Posterior vena cava (tissue), 2 donors: ENCODE data around the gene SREBF2. TPM values are rescaled to one million over a fixed set of nuclear protein-coding genes. Genes with fewer than 3 reads are reported as not detected.
"Not testable (repeated sequence)": the region's sequence is repeated elsewhere in the genome, so short reads cannot be mapped to it uniquely, and the experiment has no call there.

Experiments used
- DNase-seq: peaks from one replicate; pipeline ENCODE4 v3.0.0-alpha.2; 2020; ENCODE audit warnings: low spot score
- intact Hi-C, 2 donors: fragments of 100-400 bp; cut with DNase I; formaldehyde crosslinking; loops; one replicate each; pipeline versions ENCODE4 v1.14.1 to v1.14.2; 2022 to 2023
- total RNA-seq, 2 donors: library from RNA; stranded (reverse); fragmentation: NEBNext Ultra II Directional; extraction: Animal tissue kit (Norgen Biotek cat#: 25700); gene quantifications; one replicate each; pipeline ENCODE4 v1.2.1, GENCODE V29; 2021
- donor health status: DM: yes; HTN: yes; CAD: no.
- donor health status: DM: yes; HTN: yes; CAD: no.

Gene SREBF2
- total RNA-seq, 2 donors from 2014 or later: 48.3 to 52.0 TPM

DNA sequence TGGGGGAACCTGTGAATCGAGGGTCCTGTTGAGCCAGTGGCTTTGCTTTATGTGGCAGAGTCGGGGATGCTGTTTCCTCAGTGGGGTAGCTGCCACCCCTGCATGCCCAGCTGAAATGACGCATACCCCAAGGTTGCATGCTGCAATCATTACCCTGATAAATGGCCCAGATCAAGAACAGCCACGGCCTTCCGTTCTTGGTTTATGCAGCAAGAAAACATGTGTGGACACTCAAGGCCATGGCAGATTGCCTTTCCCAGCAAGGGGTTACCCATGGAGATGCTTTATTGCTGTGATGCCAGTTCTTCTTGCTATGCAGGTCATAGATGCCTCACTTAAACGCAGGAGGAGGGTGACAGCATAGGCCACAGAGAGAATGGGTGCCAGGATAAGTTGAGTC is 14.3 kb upstream of the SREBF2 start:
- no peak for DNase-seq
- intact Hi-C loops: no loop called here

DNA sequence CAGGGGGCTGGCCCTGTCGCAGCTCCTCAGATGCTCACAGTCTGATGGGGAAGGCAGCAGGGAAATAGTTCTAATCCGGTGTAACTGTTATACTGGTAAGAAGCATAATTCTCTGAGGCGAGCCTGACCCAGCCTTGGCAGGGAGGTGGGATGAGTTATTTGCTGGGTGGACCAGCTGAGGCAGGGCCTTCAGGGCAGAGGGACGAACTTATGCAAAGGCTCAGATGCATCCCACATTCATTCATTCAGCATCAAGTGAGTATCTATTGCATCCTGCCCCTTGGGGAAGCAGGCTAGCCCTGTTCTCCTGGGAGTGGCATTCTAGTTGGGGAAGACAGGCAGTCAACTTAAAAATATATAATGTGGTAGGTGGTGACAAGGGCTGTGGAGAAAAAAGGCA is 13.6 kb upstream of the SREBF2 start:
- intact Hi-C loops: no loop called here
- DNase-seq: peak; percentile 58

DNA sequence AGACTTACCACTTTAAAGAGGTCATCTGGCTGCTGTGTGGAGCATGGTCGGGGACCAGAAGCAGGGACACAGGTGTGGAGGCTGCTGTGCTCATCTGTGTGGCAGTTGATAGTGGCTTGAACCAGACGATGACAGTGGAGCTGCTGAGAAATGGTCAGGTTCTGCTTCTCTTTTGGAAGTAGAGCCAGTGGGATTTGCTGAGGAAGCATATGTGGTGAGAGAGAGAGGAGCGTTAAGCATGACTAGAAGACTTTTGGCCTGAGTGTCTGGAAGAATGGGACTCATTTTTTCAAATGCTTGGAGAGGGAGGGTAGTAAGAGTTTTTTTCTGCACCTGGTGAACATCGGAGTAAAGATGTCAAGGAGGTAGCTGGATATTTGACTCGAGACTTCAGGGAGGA is 12.5 kb upstream of the SREBF2 start:
- intact Hi-C loops: loop anchor here (5.0 kb wide), 1 partner anchor 122 kb away; no protein-coding TSS in a partner anchor
- no peak for DNase-seq

DNA sequence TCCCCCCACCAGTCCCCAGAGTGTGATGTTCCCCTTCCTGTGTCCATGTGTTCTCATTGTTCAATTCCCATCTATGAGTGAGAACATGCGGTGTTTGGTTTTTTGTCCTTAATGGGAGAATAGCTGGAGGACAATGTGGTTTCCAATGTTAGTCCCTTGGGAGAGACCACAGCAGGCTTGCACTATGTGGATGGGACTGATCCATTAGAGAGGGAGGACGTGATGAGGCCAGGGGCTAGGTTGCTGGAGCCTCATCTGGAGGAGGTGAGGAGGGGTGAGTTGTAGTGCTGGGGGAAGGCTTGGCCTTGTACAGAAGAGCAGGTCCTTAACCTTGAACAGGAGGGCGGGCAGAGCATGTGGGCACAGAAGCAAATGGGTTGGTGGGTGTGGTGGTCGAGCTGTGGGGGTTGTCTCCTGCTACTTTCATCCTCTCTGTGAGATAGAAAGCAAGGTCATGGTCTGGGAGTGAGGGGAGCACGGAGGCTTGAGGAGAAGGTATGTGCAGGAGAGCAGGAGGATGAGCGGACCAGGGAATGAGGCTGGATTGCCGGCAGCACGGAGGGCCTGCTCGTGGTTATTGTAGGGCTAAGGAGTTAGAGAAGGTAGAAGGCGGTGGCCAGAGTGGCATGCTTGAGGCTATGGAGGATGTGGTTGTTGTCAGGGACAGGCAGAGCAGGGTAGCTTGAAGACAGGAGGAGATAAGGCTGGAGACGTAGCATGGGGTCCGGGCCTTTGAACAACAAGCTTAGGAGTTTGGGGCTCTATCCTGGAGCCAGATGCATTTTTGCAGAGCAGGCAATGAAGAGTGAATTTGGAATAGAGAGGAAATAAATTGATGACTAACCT is 11.2 kb upstream of the SREBF2 start:
- intact Hi-C loops: loop anchor here (5.0 kb wide), 1 partner anchor 121 kb away; no protein-coding TSS in a partner anchor
- no peak for DNase-seq

DNA sequence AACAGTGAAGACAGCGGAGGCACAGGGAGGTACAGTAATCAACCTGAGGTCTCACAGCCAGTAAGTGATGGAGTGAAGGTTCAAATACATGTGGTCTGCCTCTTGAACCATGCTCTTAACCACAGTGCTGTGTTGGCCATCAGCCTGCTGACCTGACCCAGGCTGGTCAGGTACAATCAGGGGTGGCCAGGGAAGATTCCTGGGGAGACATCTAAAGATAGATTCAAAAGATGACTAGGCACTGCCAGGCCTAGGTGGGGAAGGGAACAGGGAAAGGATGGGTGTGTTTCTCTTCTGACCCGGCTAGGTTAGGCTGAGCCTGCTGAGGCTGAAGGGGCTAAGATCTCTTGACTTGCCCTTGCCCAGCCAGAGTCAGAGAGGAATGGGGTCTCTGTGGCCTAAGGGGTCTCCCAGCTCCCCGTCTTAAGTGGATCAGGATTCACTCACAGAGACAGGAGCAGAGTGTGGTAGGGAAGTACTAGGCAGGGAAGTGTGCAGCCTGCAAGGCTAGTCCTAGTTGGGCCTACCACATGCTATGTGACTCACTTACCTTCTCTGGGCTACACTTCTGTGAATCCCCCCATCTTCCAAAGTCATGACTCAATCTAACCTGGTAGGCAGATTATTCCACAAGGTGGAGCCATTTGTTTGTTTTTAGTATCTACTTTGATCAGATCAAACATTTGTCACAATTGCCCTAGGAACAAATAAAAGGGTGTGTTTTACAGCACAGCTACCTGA is 10.4 kb upstream of the SREBF2 start:
- DNase-seq: no peak
- intact Hi-C loops: loop anchor here (5.0 kb wide), 1 partner anchor 120 kb away; no protein-coding TSS in a partner anchor

DNA sequence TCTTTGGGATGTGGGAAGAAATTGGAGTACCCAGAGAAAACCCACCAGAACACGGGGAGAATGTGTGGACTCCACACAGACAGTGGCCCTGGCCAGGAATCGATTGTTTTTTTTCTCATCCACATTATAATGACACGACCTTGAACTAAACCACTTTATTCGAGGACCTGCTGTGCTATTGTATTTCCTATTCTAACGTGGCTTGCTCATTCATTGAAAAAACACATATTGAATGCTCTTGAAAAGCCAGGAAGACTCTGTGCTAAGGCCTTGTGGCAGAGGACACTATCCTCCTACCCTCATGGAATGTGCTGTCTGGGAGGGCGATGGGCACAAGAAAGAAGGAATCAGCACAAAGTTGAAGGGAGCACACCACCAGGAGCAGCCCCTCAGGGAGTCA is 9.1 kb upstream of the SREBF2 start:
- no peak for DNase-seq
- intact Hi-C loops: loop anchor here (5.0 kb wide), 1 partner anchor 119 kb away; no protein-coding TSS in a partner anchor

DNA sequence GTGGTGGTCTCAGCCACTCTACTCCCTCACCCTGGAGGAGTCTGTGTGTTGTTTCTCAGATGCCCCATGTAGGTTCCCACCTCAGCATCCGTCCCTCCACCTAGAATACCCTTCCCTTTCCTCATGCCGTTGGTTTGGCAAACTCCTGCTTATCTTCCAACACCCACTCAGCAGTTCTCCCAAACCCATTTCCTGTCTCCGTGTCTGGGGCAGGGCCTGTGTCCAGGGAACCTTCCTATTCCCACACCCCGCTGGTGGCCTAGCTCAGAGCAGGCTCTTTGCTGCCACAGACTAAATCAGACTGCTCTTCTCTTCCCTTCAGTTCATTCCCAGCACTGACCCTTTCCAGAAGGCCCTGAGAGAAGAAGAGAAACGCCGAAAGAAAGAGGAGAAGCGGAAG is 7.5 kb upstream of the SREBF2 start:
- intact Hi-C loops: no loop called here

DNA sequence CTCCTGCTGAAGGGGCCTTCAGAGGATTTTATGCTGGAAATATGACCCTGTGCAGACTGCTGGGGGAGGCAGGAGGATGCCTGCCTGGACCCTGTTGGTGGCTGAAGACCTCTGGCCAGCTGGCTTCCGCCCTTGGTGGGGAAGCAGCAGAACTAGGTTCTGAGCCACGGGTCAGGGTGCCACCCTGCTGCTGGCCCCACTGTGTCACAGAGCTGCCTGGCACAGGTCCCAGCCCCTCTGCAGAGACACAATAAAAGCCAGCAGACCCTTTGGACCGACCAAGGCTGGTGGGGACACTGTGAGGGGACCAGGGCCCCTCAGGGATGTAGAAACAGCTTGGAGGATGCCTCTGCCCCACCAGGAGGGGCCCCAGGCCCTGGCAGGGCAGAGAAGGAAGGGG is 6.9 kb upstream of the SREBF2 start:
- intact Hi-C loops: no loop called here
- DNase-seq: no peak

More for the DNA sequence above, 7.5 kb upstream of the SREBF2 start:
- no peak for DNase-seq

DNA sequence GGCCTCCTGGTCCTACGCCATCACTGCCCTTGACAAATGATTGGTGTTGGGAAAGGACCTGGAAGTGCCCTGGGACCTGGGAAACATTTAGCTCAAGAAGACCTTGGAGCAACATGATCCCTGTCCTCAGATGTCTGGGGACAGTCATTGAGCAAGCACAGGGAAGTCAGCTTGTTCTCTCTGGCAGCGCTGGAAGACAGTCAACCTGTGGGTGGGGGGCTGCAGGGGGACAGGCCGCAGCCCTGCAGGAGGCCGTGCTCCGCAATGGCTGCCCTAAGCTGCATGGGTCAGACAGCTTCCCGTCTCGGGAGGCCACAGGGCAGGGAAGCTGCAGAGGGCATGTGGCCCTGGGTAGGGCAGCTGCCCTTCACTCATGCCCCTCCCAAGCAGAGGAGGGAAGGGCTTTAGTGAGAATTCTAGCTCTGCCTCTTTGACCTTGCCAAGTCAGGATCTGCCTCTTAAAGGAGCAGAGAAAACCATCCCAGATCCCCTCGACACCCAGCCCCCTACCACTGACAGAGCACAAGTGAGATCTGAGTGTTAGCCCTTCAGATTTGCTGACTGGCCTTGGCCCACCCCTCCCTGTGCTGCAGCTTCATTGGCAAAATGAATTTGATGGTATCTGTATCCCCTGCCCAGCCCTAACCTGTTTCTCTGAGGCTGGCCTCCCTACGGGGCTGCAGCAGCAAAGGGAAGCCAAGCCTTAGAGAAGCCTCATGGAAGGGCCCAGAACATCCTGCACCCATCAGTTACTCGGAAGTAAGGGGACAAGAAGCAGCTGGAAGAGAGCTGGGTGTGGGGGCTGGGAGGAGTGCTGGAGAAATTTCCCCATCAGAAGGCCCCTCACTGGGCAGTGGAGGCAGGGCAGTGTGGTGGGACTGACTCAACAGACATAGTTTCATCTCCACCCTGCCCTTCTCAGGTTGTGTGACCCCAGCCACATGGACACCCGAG is 6.2 kb upstream of the SREBF2 start:
- intact Hi-C loops: no loop called here
- no peak for DNase-seq

DNA sequence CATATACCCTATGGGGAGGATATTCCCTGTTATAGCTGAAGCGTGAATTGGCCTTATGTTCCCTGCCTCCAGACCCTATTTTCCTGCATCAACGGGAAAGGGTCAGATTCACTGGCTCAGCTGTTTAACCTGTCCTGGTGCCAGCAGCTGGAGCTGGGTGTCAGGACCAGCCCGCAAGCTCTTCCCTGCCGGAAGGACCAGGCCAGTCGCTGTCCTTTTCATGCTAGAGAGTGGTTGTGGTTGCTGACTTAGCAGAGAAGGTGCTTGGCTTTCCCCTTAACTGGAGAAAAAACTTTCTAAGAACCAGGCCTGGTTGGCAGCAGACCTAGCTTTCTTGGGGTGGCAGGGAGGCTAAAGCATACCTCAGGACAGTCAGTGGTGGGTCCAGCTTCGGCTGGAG is 5.2 kb upstream of the SREBF2 start:
- intact Hi-C loops: no loop called here
- no peak for DNase-seq

DNA sequence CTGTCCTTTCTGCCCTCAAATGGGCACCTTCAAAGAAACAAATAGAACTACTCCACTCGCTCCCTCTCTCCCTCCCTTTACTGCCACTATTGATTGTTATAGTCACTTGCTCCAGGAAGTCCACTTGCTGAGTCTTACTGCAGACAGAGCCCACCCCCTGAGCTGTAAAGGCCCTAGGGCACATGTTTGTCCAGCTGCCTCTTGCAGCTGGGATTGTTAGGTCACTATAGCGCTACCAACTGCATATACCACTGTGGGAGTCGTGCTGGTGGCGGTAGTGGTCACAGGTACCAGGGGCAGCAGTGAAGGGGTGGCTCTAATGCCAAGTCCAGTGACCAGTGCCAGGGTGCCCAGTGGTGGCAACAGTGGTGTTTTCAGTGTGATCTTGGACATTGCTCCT is 4.4 kb upstream of the SREBF2 start:
- no peak for DNase-seq
- intact Hi-C loops: no loop called here

DNA sequence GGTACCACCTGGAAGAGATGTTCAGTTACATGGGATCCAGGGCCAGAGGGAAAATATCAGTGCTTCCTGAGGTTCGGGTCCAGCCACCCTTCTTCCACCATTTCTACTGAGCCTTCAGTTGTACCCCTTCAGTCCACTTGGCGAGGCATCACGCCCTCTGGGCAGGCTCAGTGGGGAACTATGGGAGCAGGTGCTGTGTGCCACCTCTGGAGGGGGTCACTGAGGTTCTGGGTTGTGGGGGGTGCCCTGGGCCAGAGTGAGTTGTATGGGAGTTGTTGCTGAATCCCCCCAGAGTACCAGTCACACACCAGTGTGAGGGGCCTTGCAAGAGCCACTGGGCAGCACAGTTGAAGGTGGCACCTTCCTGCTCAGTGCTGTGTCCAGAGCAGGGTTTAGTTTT is 2.7 kb upstream of the SREBF2 start:
- no peak for DNase-seq
- intact Hi-C loops: no loop called here

DNA sequence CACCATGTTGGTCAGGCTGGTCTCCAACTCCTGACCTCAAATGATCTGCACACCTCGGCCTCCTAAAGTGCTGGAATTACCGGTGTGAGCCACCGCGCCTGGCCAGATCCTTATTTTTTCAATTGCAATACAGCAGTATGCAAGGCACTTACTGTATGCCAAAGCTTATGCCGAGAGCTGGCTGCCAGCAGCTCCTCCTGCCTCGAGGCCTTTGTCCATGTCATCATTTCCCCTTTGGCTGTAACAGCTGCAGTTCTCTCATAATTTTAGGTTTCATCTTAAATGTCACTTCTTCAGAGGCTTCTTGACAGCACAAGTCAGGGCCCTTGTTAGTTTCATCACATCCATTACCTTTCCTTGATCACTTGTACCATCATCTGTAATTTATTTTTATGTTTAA is 1.5 kb upstream of the SREBF2 start:
- no peak for DNase-seq
- intact Hi-C loops: no loop called here

DNA sequence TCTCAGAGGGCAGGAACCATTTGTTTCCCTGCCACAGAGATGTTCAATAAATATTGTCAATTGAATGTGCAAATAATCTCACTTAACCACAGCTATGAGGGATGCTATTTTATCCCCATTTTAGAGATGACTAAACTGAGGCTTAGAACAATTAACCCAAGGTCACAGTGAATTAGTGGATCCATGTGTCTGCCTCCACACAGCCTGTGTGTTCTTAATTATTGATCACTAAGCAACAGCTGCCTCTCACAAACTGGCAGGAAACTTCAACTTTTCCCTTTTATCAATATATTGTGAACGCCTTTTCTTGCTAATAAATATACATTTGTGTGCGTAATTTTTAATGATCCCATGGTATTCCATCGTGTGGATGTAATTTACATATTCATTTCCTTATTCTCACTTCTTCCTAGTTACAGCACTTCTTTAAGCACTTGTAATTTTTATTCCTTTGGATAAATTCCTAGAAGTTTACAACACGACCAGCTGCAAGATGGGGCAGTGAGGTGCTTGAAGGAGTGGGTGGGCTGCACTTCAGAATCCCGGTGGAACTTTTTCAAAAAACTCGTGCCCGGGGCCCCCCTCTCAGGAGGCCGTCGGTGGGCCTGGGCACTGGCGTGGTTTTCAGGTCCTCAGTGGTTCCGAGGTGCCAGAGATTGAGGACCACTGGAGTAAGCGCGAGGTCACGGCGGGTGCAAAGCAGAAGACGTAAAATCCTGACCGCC is 915 bp upstream of the SREBF2 start:
- DNase-seq: no peak
- intact Hi-C loops: no loop called here

DNA sequence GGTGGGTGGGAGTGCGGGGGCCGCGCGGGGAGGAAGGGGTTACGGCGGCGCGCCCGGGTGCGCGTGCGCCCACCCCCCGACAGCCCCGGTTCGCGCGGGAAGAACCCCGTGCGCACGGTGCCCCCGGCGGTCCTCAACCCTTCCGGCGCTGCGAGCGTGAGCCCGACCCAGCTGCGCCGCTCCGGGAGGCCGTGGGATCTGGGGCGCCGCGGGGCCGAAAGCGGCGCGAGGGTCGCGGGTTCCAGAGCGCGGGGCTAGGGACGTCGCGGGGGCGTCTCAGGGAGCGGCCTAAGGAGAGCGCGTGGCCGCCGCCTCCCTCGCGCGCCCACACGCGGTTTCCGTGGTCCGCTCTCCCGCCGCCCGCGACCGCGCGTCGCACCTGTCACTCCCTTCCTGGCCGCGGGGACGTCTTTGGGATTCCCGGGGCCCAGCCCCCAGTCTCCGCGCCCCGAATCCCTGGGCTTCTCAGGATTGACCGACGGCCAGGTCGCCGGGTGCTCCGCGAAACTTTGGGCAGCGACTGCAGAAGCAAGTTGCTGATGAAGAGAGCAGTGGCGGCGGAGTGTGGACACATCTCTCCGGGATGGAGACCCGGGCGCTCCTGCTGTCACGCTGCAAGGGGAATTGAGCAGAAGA is 582 bp downstream of the SREBF2 start:
- intact Hi-C loops: no loop called here
- peak; percentile 84 for DNase-seq

DNA sequence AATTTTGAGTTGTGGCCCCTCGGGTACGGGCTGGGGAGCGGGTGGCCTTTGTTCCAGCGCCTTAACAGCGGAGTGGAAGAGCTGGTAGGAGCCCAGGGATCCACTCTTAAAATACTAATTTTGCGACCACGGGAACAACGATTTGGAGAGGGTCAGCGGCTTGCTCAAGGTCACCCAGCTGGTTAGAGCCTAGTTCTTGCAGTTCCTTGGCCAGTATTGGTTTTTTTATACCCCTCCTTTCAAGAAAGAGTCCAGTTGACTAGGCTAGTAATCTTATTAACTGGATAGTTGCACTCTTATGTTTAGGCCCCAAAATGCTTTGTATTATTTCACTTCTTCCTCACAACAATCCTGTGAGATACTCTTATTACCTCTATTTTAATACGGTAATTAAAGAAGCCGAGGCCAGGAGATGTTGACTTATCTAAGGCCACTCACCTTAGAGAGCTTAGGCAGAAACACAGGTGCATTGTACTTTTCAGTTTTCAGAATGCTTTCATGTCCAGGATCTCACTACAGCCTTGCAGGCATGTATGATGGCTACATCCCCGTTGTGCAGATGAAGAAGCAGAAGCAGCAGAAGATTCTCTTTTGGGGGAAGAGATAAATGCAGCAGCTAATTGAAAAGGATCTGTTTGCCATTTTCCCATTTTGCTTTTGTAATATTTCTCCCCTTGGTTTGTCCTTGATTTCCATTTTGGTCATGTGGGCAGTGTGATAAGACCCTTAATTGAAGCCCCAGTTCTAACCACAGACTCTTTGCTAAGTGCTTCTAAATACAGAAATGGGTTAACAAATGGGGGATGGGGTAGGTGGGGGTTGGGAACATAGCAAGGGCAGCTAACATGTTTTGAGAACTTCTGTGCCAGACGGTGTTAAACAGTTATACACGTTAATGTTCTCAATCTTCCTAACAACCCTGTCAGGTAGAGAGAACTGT is 1.4 kb downstream of the SREBF2 start:
- no peak for DNase-seq
- intact Hi-C loops: no loop called here

DNA sequence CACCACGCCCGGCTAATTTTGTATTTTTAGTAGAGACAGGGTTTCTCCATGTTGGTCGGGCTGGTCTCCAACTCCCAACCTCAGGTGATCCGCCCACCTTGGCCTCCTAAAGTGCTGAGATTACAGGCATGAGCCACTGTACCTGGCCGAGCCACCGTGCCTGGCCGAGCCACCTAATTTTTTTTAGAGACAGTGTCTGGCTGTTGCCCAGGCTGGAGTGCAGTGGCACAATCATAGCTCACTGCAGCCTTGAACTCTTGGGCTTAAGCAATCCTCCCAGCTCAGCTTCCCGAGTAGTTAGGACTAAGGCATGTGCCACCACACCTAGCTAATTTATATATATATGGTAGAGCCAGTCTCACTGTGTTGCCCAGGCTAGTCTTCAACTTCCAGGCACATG is 2.6 kb downstream of the SREBF2 start:
- not testable (repeated sequence) for DNase-seq
- intact Hi-C loops: loop anchor here in 1 of 2 donors (5.0 kb wide), 1 partner anchor 1362 kb away; no protein-coding TSS in a partner anchor
